Neural progenitor cell (in vitro differentiated cells): Measurements from ENCODE around the gene UACA.
"Not testable (repeated sequence)": the region's sequence is repeated elsewhere in the genome, so short reads cannot be mapped to it uniquely, and the experiment has no call there.

Experiments
- CTCF ChIP-seq: fragments of 200-600 bp; sonication (generic); IDR thresholded peaks from 2 replicates; pipeline ENCODE4 v1.5.1; 2017; ENCODE audit warnings: antibody characterized with exemption, mild to moderate bottlenecking
- EZH2 ChIP-seq: fragments of 200-600 bp; sonication (generic); IDR thresholded peaks from 2 replicates; pipeline ENCODE4 v1.6.1; 2017; ENCODE audit warnings: antibody characterized with exemption, mild to moderate bottlenecking, moderate library complexity

- not testable (repeated sequence) for TF ChIP-seq CTCF, EZH2
These were observed 147.0 kb downstream of the UACA start for GRCh38 chr15:70616311-70616756.
